Caco-2 (cell line): ENCODE data around the gene NABP2. TPM values are rescaled to one million over a fixed set of nuclear protein-coding genes. Genes with fewer than 3 reads are reported as not detected.

ENCODE experiments used
- BruUV-seq: library from RNA; stranded (reverse); fragments of 400-500 nt; replicated peaks from 2 replicates; lab custom pipeline; 2021; lab: Mats Ljungman, UMichigan
- CTCF ChIA-PET: fragments of 300-600 bp; sonication (Branson Sonifier 250); formaldehyde crosslinking; loops from one replicate; lab custom pipeline; 2022; ENCODE audit warnings: antibody characterized with exemption; lab: Charles Lee
- POLR2A ChIA-PET: fragments of 300-600 bp; sonication (Branson Sonifier 250); formaldehyde crosslinking; loops from one replicate; lab custom pipeline; 2022; ENCODE audit warnings: antibody characterized with exemption; lab: Charles Lee
- DNase-seq, 2 experiments: peaks; one replicate each; pipeline versions ENCODE4 v3.0.0 to v3.0.0-alpha.2; 2020 to 2022
- H3K27me3 ChIP-seq: replicated peaks from 2 replicates; pipeline ENCODE4 v1.6.0; 2011; ENCODE audit warnings: low read length; ENCODE audit not compliant: control insufficient read depth, insufficient read depth
- H3K36me3 ChIP-seq: 2 replicates; pipeline ENCODE4 v1.5.1; 2011; ENCODE audit warnings: low read length; ENCODE audit not compliant: control insufficient read depth, insufficient read depth
- H3K4me1 ChIP-seq: fragments of 250-450 bp; sonication (Bioruptor Pico); 2 replicates; pipeline ENCODE4 v1.5.1; 2020; ENCODE audit warnings: mild to moderate bottlenecking
- H3K4me3 ChIP-seq: 2 replicates; pipeline ENCODE4 v1.5.1; 2011; ENCODE audit warnings: low read depth, mild to moderate bottlenecking, control low read depth, low read length
- H3K9me3 ChIP-seq: fragments of 250-450 bp; sonication (Bioruptor Pico); 2 replicates; pipeline ENCODE4 v1.5.1; 2020; ENCODE audit warnings: mild to moderate bottlenecking, moderate library complexity
- H3K27ac Mint-ChIP-seq: one replicate; pipeline ENCODE4 v1.8.0; 2022; ENCODE audit warnings: mixed read lengths; ENCODE audit not compliant: unreplicated experiment
- H3K27me3 Mint-ChIP-seq: one replicate; pipeline ENCODE4 v1.8.0; 2022; ENCODE audit warnings: mixed read lengths; ENCODE audit not compliant: insufficient read depth, unreplicated experiment
- H3K36me3 Mint-ChIP-seq: one replicate; pipeline ENCODE4 v1.8.0; 2022; ENCODE audit warnings: mild to moderate bottlenecking, mixed read lengths; ENCODE audit not compliant: insufficient read depth, unreplicated experiment
- H3K4me1 Mint-ChIP-seq: one replicate; pipeline ENCODE4 v1.8.0; 2022; ENCODE audit warnings: low read depth, mixed read lengths; ENCODE audit not compliant: unreplicated experiment
- H3K4me3 Mint-ChIP-seq: one replicate; pipeline ENCODE4 v1.8.0; 2022; ENCODE audit warnings: mild to moderate bottlenecking, moderate library complexity, mixed read lengths; ENCODE audit not compliant: unreplicated experiment
- H3K9me3 Mint-ChIP-seq: one replicate; pipeline ENCODE4 v1.8.0; 2022; ENCODE audit warnings: mixed read lengths; ENCODE audit not compliant: unreplicated experiment
- CTCF ChIP-seq, 2 experiments: fragments of 200-600 bp in 1 of 2; IDR thresholded peaks; 1 replicate in 1 of 2; 2 replicates in 1 of 2; pipeline versions ENCODE4 v1.5.1 to v1.8.0; 2011 to 2022; ENCODE audit warnings: antibody characterized with exemption in 1 of 2, control low read depth in 1 of 2, inconsistent platforms in 1 of 2, low read depth in 1 of 2, low read length in 1 of 2, mild to moderate bottlenecking in 1 of 2, moderate library complexity in 1 of 2; ENCODE audit not compliant: insufficient read depth in 1 of 2, severe bottlenecking in 1 of 2, unreplicated experiment in 1 of 2
- intact Hi-C: fragments of 100-400 bp; cut with micrococcal nuclease; formaldehyde crosslinking; loops from one replicate; pipeline ENCODE4 v1.10.0; 2022; ENCODE audit not compliant: unreplicated experiment
- total RNA-seq: library from RNA; stranded (reverse); gene quantifications from 2 replicates; pipeline ENCODE4 v1.2.3, GENCODE V29; 2022

The NABP2 gene
- total RNA-seq, 1 experiment from 2014 or later = 32.1 TPM

- DNase-seq = no peak
- Mint-ChIP-seq H3K9me3 (no peaks in the 10 kb centered on the region), H3K4me1 (peaks cover 17% of the 10 kb centered on the region), H3K36me3 (peaks cover 45% of the 10 kb centered on the region), H3K4me3 (no peak overlapping the region), H3K27me3 (no peaks in the 10 kb centered on the region), H3K27ac (peak overlapping the region; percentile 45)
- Histone ChIP-seq H3K27me3 (no peaks in the 10 kb centered on the region), H3K4me3 (no peak overlapping the region), H3K9me3 (no peaks in the 10 kb centered on the region), H3K4me1 (peaks cover 8% of the 10 kb centered on the region; the same call in 1 of the 2 replicates), H3K36me3 (no peaks in the 10 kb centered on the region; the same call in 1 of the 2 replicates)
- TSS peak; percentile 6 for BruUV-seq
- intact Hi-C loops = no loop called here
- POLR2A ChIA-PET = no interaction called here
- TF ChIP-seq CTCF (IDR thresholded peaks at IDR 0.05; ENCODE audit: insufficient read depth in 1 of 2, low read depth in 1 of 2, low read length in 1 of 2, severe bottlenecking in 1 of 2, unreplicated experiment in 1 of 2) = no peak
- CTCF ChIA-PET = no interaction called here
Measured at GRCh38 chr12:56241424-56242303, 17.5 kb downstream of the NABP2 start.

GRCh38 chr12:56242986-56243385 is 18.8 kb downstream of the NABP2 start:
- no peaks in the 10 kb centered on the region for H3K9me3 Mint-ChIP-seq
- peaks cover 46% of the 10 kb centered on the region for H3K36me3 Mint-ChIP-seq
- H3K36me3 ChIP-seq = no peaks in the 10 kb centered on the region
- H3K4me1 Mint-ChIP-seq = peaks cover 17% of the 10 kb centered on the region
- TF ChIP-seq CTCF (IDR thresholded peaks at IDR 0.05; ENCODE audit: insufficient read depth in 1 of 2, low read depth in 1 of 2, low read length in 1 of 2, severe bottlenecking in 1 of 2, unreplicated experiment in 1 of 2) = no peak
- ChIA-PET CTCF (no interaction called here), POLR2A (no interaction called here)
- no peaks in the 10 kb centered on the region for H3K27me3 ChIP-seq
- H3K4me3 ChIP-seq = no peak overlapping the region
- H3K9me3 ChIP-seq = no peaks in the 10 kb centered on the region
- BruUV-seq = no TSS peak
- no peak for DNase-seq
- peaks cover 8% of the 10 kb centered on the region; the same call in 1 of the 2 replicates for H3K4me1 ChIP-seq
- intact Hi-C loops = no loop called here
- no peak overlapping the region for H3K27ac Mint-ChIP-seq
- H3K4me3 Mint-ChIP-seq = no peak overlapping the region
- no peaks in the 10 kb centered on the region for H3K27me3 Mint-ChIP-seq

GRCh38 chr12:56243731-56244181 is 19.6 kb downstream of the NABP2 start:
- no peak for DNase-seq
- H3K36me3 Mint-ChIP-seq = peaks cover 39% of the 10 kb centered on the region
- H3K27me3 Mint-ChIP-seq = no peaks in the 10 kb centered on the region
- peaks cover 17% of the 10 kb centered on the region for H3K4me1 Mint-ChIP-seq
- TF ChIP-seq CTCF (IDR thresholded peaks at IDR 0.05; ENCODE audit: insufficient read depth in 1 of 2, low read depth in 1 of 2, low read length in 1 of 2, severe bottlenecking in 1 of 2, unreplicated experiment in 1 of 2) = no peak
- Histone ChIP-seq H3K36me3 (no peaks in the 10 kb centered on the region), H3K9me3 (no peaks in the 10 kb centered on the region), H3K4me3 (no peak overlapping the region), H3K4me1 (peaks cover 8% of the 10 kb centered on the region; the same call in 1 of the 2 replicates), H3K27me3 (no peaks in the 10 kb centered on the region)
- ChIA-PET POLR2A (no interaction called here), CTCF (no interaction called here)
- no TSS peak for BruUV-seq
- no peak overlapping the region for H3K27ac Mint-ChIP-seq
- intact Hi-C loops = no loop called here
- no peak overlapping the region for H3K4me3 Mint-ChIP-seq
- no peaks in the 10 kb centered on the region for H3K9me3 Mint-ChIP-seq
